BE2C (cell line): ENCODE data around the gene ITGB5.
A peak's percentile ranks its signal among the peaks of the same experiment; 100 is the strongest.

Experiments used
- DNase-seq: peaks from one replicate; pipeline ENCODE4 v3.0.0-alpha.2; 2020
- H3K27me3 ChIP-seq: fragments of 250-450 bp; sonication (Bioruptor Pico); 2 replicates; pipeline ENCODE4 v1.5.1; 2020; ENCODE audit warnings: mild to moderate bottlenecking
- H3K36me3 ChIP-seq: fragments of 250-450 bp; sonication (Bioruptor Pico); 2 replicates; pipeline ENCODE4 v1.5.1; 2020; ENCODE audit warnings: mild to moderate bottlenecking
- H3K4me1 ChIP-seq: fragments of 250-450 bp; sonication (Bioruptor Pico); 2 replicates; pipeline ENCODE4 v1.5.1; 2020
- H3K4me3 ChIP-seq: 2 replicates; pipeline ENCODE4 v1.5.1; 2011; ENCODE audit warnings: low read depth, low read length
- H3K9me3 ChIP-seq: fragments of 250-450 bp; sonication (Bioruptor Pico); 2 replicates; pipeline ENCODE4 v1.5.1; 2020
- CTCF ChIP-seq: IDR thresholded peaks from 2 replicates; pipeline ENCODE4 v1.5.1; 2012; ENCODE audit warnings: mild to moderate bottlenecking, low read depth, low read length

ITGB5 gene

GRCh38 chr3:124847051-124847450, 40.1 kb downstream of the ITGB5 start:
- no peak for TF ChIP-seq CTCF
- peaks cover 15% of the 10 kb centered on the region for H3K4me1 ChIP-seq
- peaks cover 13% of the 10 kb centered on the region for H3K36me3 ChIP-seq
- no peak for DNase-seq
- H3K27me3 ChIP-seq: no peaks in the 10 kb centered on the region
- no peaks in the 10 kb centered on the region for H3K9me3 ChIP-seq
- no peak overlapping the region for H3K4me3 ChIP-seq

- peaks cover 19% of the 10 kb centered on the region for H3K36me3 ChIP-seq
- no peaks in the 10 kb centered on the region for H3K9me3 ChIP-seq
- no peak for TF ChIP-seq CTCF
- no peaks in the 10 kb centered on the region for H3K27me3 ChIP-seq
- H3K4me3 ChIP-seq: no peak overlapping the region
- H3K4me1 ChIP-seq: peaks cover 16% of the 10 kb centered on the region
- DNase-seq: no peak
Measured at GRCh38 chr3:124846189-124846588, 41.0 kb downstream of the ITGB5 start.

- Histone ChIP-seq H3K4me1 (peaks cover 18% of the 10 kb centered on the region), H3K27me3 (no peaks in the 10 kb centered on the region), H3K4me3 (no peak overlapping the region), H3K9me3 (no peaks in the 10 kb centered on the region), H3K36me3 (peaks cover 24% of the 10 kb centered on the region)
- no peak for DNase-seq
- no peak for TF ChIP-seq CTCF
Measured at GRCh38 chr3:124845406-124845805, 41.8 kb downstream of the ITGB5 start.

- no peak for TF ChIP-seq CTCF
- H3K9me3 ChIP-seq: no peaks in the 10 kb centered on the region
- H3K27me3 ChIP-seq: no peaks in the 10 kb centered on the region
- peaks cover 33% of the 10 kb centered on the region for H3K4me1 ChIP-seq
- DNase-seq: peak; percentile 22
- no peak overlapping the region for H3K4me3 ChIP-seq
- H3K36me3 ChIP-seq: peaks cover 21% of the 10 kb centered on the region; the same call in 1 of the 2 replicates
Measured at GRCh38 chr3:124843506-124844177, 43.5 kb downstream of the ITGB5 start.

GRCh38 chr3:124843047-124843446, 44.1 kb downstream of the ITGB5 start:
- Histone ChIP-seq H3K9me3 (no peaks in the 10 kb centered on the region), H3K4me1 (peaks cover 39% of the 10 kb centered on the region), H3K4me3 (no peak overlapping the region), H3K36me3 (peaks cover 21% of the 10 kb centered on the region; the same call in 1 of the 2 replicates), H3K27me3 (no peaks in the 10 kb centered on the region)
- no peak for DNase-seq
- TF ChIP-seq CTCF: no peak

GRCh38 chr3:124841517-124841916, 45.6 kb downstream of the ITGB5 start:
- Histone ChIP-seq H3K4me3 (no peak overlapping the region), H3K36me3 (peaks cover 12% of the 10 kb centered on the region; the same call in 1 of the 2 replicates), H3K4me1 (peaks cover 51% of the 10 kb centered on the region), H3K27me3 (no peaks in the 10 kb centered on the region), H3K9me3 (no peaks in the 10 kb centered on the region)
- no peak for TF ChIP-seq CTCF
- DNase-seq: no peak
